MCF 10A (cell line): ENCODE measurements around the gene ATP1B3. TPM values are rescaled to one million over a fixed set of nuclear protein-coding genes. Genes with fewer than 3 reads are reported as not detected.

Source experiments
- BruUV-seq: library from RNA; stranded (reverse); fragments of 400-500 nt; replicated peaks from 2 replicates; lab custom pipeline; 2021; lab: Mats Ljungman, UMichigan
- CTCF ChIA-PET: fragments of 300-600 bp; sonication (Branson Sonifier 250); formaldehyde crosslinking; extraction: SDS; loops from one replicate; lab custom pipeline; 2021; ENCODE audit warnings: antibody characterized with exemption, inconsistent platforms; lab: Yijun Ruan, JAX
- POLR2A ChIA-PET: fragments of 300-600, 350-650 bp; sonication (Branson Sonifier 250); formaldehyde crosslinking; extraction: SDS; loops from one replicate; lab custom pipeline; 2020; ENCODE audit warnings: antibody characterized with exemption, inconsistent platforms; lab: Yijun Ruan, JAX
- DNase-seq: peaks from one replicate; pipeline ENCODE4 v3.0.0-alpha.2; 2018; ENCODE audit not compliant: unreplicated experiment
- H3K27ac Mint-ChIP-seq: one replicate; pipeline ENCODE4 v1.8.0; 2022; ENCODE audit warnings: mild to moderate bottlenecking, low read depth, mixed read lengths; ENCODE audit not compliant: unreplicated experiment
- H3K27me3 Mint-ChIP-seq: one replicate; pipeline ENCODE4 v1.8.0; 2022; ENCODE audit warnings: mixed read lengths; ENCODE audit not compliant: insufficient read depth, unreplicated experiment
- H3K36me3 Mint-ChIP-seq: one replicate; pipeline ENCODE4 v1.8.0; 2022; ENCODE audit warnings: mild to moderate bottlenecking, moderate library complexity, mixed read lengths; ENCODE audit not compliant: insufficient read depth, unreplicated experiment
- H3K4me1 Mint-ChIP-seq: one replicate; pipeline ENCODE4 v1.8.0; 2022; ENCODE audit warnings: mixed read lengths; ENCODE audit not compliant: insufficient read depth, unreplicated experiment
- H3K4me3 Mint-ChIP-seq: one replicate; pipeline ENCODE4 v1.8.0; 2022; ENCODE audit warnings: mild to moderate bottlenecking, moderate library complexity, mixed read lengths; ENCODE audit not compliant: unreplicated experiment
- H3K9me3 Mint-ChIP-seq: one replicate; pipeline ENCODE4 v1.8.0; 2022; ENCODE audit warnings: mixed read lengths; ENCODE audit not compliant: unreplicated experiment
- CTCF ChIP-seq: fragments of 200-600 bp; IDR thresholded peaks from one replicate; pipeline ENCODE4 v1.8.0; 2022; ENCODE audit warnings: antibody characterized with exemption, mild to moderate bottlenecking; ENCODE audit not compliant: unreplicated experiment
- intact Hi-C: fragments of 100-400 bp; cut with micrococcal nuclease; formaldehyde crosslinking; loops from 2 replicates; pipeline ENCODE4 v1.14.1; 2022
- total RNA-seq: library from RNA; stranded (reverse); gene quantifications from 2 replicates; pipeline ENCODE4 v1.2.3, GENCODE V29; 2022

Gene ATP1B3
- total RNA-seq, 1 experiment from 2014 or later: 99.9 TPM

GRCh38 chr3:141876891-141877621, 613 bp downstream of the ATP1B3 start:
- H3K27ac Mint-ChIP-seq: peak overlapping the region; percentile 83
- intact Hi-C loops: loop anchor here (10.0 kb wide), 1 partner anchor 302 kb away; no protein-coding TSS in a partner anchor
- peak; percentile 33 for DNase-seq
- peaks cover 14% of the 10 kb centered on the region for H3K4me1 Mint-ChIP-seq
- no peaks in the 10 kb centered on the region for H3K27me3 Mint-ChIP-seq
- H3K4me3 Mint-ChIP-seq: peak overlapping the region; percentile 91
- no TSS peak for BruUV-seq
- H3K9me3 Mint-ChIP-seq: no peaks in the 10 kb centered on the region
- ChIA-PET POLR2A (interaction anchor here (0.6 to 5.1 kb wide), 15 partner anchors 9 to 325 kb away, joined by 3 to 147 read pairs (median 4); partner anchors contain the start of gene RNF7), CTCF (interaction anchor here (0.6 to 2.7 kb wide), 8 partner anchors 37 to 141 kb away, joined by 3 to 23 read pairs (median 4); partner anchors contain the start of genes GRK7 and RNF7)
- peaks cover 5% of the 10 kb centered on the region for H3K36me3 Mint-ChIP-seq
- TF ChIP-seq CTCF: no peak

GRCh38 chr3:141877911-141878310, 1.5 kb downstream of the ATP1B3 start:
- TSS peak; percentile 44 for BruUV-seq
- Mint-ChIP-seq H3K4me3 (peak overlapping the region; percentile 91), H3K27me3 (no peaks in the 10 kb centered on the region), H3K9me3 (no peaks in the 10 kb centered on the region), H3K4me1 (peaks cover 14% of the 10 kb centered on the region), H3K27ac (peak overlapping the region; percentile 83), H3K36me3 (peaks cover 6% of the 10 kb centered on the region)
- DNase-seq: peak; percentile 48
- intact Hi-C loops: loop anchor here (10.0 kb wide), 1 partner anchor 303 kb away; no protein-coding TSS in a partner anchor
- ChIA-PET POLR2A (interaction anchor here (0.6 to 5.1 kb wide), 20 partner anchors 9 to 346 kb away, joined by 3 to 147 read pairs (median 4); partner anchors contain the start of gene RNF7), CTCF (interaction anchor here (0.6 to 2.7 kb wide), 9 partner anchors 15 to 142 kb away, joined by 3 to 23 read pairs (median 4); partner anchors contain the start of genes GRK7 and RNF7)
- TF ChIP-seq CTCF: no peak

GRCh38 chr3:141878326-141878725, 1.9 kb downstream of the ATP1B3 start:
- POLR2A ChIA-PET: interaction anchor here (0.6 to 5.1 kb wide), 17 partner anchors 9 to 346 kb away, joined by 3 to 147 read pairs (median 4); partner anchors contain the start of gene RNF7
- Mint-ChIP-seq H3K27ac (peak overlapping the region; percentile 83), H3K4me1 (peaks cover 14% of the 10 kb centered on the region), H3K9me3 (no peaks in the 10 kb centered on the region), H3K27me3 (no peaks in the 10 kb centered on the region), H3K4me3 (peak overlapping the region; percentile 91), H3K36me3 (peaks cover 9% of the 10 kb centered on the region)
- BruUV-seq: no TSS peak
- no peak for TF ChIP-seq CTCF
- CTCF ChIA-PET: interaction anchor here (0.6 to 2.7 kb wide), 6 partner anchors 15 to 217 kb away, joined by 3 to 23 read pairs (median 4); partner anchors contain the start of gene RNF7
- intact Hi-C loops: loop anchor here (10.0 kb wide), 1 partner anchor 304 kb away; no protein-coding TSS in a partner anchor
- DNase-seq: no peak

GRCh38 chr3:141878817-141879216, 2.4 kb downstream of the ATP1B3 start:
- BruUV-seq: no TSS peak
- peak; percentile 71 for DNase-seq
- POLR2A ChIA-PET: interaction anchor here (0.6 to 5.1 kb wide), 11 partner anchors 8 to 213 kb away, joined by 3 to 147 read pairs (median 5); partner anchors contain the start of gene RNF7

More at GRCh38 chr3:141878817-141879216, 2.4 kb downstream of the ATP1B3 start:
- Mint-ChIP-seq H3K36me3 (peaks cover 11% of the 10 kb centered on the region), H3K27me3 (no peaks in the 10 kb centered on the region), H3K4me1 (peaks cover 14% of the 10 kb centered on the region), H3K9me3 (no peaks in the 10 kb centered on the region), H3K4me3 (peak overlapping the region; percentile 91), H3K27ac (peak overlapping the region; percentile 83)
- intact Hi-C loops: loop anchor here (10.0 kb wide), 1 partner anchor 304 kb away; no protein-coding TSS in a partner anchor
- CTCF ChIA-PET: interaction anchor here (0.6 to 2.7 kb wide), 3 partner anchors 14 to 216 kb away, joined by 3 to 23 read pairs (median 9); partner anchors contain the start of gene RNF7
- no peak for TF ChIP-seq CTCF
